Activated T-cell treated with anti-CD3 and anti-CD28 coated beads, Interleukin-2, amount 50 U/mL, for 24 hours (primary cell): Measurements from ENCODE around the gene PLCB4.

Source experiments
- DNase-seq: peaks from one replicate; pipeline ENCODE4 v3.0.0-alpha.2; 2020
- H3K27ac Mint-ChIP-seq: 2 replicates; pipeline ENCODE4 v1.8.0; 2020; ENCODE audit warnings: mild to moderate bottlenecking, mixed read lengths
- H3K27me3 Mint-ChIP-seq: 2 replicates; pipeline ENCODE4 v1.8.0; 2020; ENCODE audit warnings: mixed read lengths
- H3K36me3 Mint-ChIP-seq: 2 replicates; pipeline ENCODE4 v1.8.0; 2020; ENCODE audit warnings: low read depth, mixed read lengths
- H3K4me1 Mint-ChIP-seq: 2 replicates; pipeline ENCODE4 v1.8.0; 2020; ENCODE audit warnings: low read depth, mixed read lengths
- H3K4me3 Mint-ChIP-seq: 2 replicates; pipeline ENCODE4 v1.8.0; 2020; ENCODE audit warnings: mild to moderate bottlenecking, moderate library complexity, mixed read lengths
- H3K9me3 Mint-ChIP-seq: 2 replicates; pipeline ENCODE4 v1.8.0; 2020; ENCODE audit warnings: mixed read lengths

The PLCB4 gene

GRCh38 chr20:9134346-9134745, 65.5 kb downstream of the PLCB4 start:
- H3K36me3 Mint-ChIP-seq = no peaks in the 10 kb centered on the region
- H3K4me1 Mint-ChIP-seq = no peaks in the 10 kb centered on the region
- no peak overlapping the region for H3K4me3 Mint-ChIP-seq
- peaks cover 8% of the 10 kb centered on the region for H3K9me3 Mint-ChIP-seq
- H3K27me3 Mint-ChIP-seq = no peaks in the 10 kb centered on the region
- H3K27ac Mint-ChIP-seq = no peak overlapping the region
- no peak for DNase-seq

DNA sequence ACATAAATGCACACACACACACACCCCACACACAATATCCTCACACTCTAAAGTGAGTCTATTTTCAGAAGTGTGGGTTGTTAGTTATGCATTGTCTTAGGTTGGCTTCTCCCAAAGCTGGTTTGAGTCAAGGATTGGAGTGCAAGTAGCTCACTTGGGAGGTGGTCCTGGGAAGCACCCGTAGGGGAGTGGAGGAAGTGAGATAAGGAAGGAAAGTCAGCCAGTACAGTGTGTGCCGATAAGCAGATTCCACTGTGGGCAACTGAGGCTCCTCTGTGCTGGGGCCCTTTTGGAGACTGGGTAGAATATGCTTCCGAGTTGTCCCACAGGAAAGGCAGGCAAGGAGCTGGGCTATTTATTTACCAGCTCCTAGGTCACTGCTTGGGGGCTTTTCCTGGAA, 67.2 kb downstream of the PLCB4 start:
- Mint-ChIP-seq H3K36me3 (no peaks in the 10 kb centered on the region), H3K4me1 (no peaks in the 10 kb centered on the region), H3K27ac (no peak overlapping the region), H3K27me3 (no peaks in the 10 kb centered on the region), H3K4me3 (no peak overlapping the region), H3K9me3 (peaks cover 14% of the 10 kb centered on the region)
- no peak for DNase-seq

DNA sequence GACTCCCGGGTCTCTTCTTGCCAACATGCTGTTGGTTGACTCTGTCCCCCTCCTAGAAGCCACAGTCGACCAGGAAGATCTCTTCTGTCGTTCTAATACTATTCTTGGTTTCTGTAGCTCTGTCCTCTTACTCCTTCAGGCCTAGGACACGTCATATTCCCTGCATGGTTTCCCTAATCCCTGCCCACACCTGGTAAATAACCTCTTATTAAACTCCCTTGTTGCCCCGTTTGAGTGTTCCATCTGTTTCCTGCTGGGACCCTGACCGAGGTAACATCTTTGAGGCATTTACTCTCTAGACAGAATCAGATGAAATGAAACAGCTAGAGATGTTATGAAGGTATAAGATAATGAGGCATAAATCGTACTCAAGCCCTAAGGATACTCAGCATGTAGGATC, 68.1 kb downstream of the PLCB4 start:
- Mint-ChIP-seq H3K4me3 (no peak overlapping the region), H3K27me3 (no peaks in the 10 kb centered on the region), H3K36me3 (no peaks in the 10 kb centered on the region), H3K9me3 (peaks cover 14% of the 10 kb centered on the region), H3K27ac (no peak overlapping the region), H3K4me1 (no peaks in the 10 kb centered on the region)
- DNase-seq = no peak

GRCh38 chr20:9139106-9139833, 70.4 kb downstream of the PLCB4 start:
- Mint-ChIP-seq H3K9me3 (peaks cover 13% of the 10 kb centered on the region), H3K27me3 (no peaks in the 10 kb centered on the region), H3K27ac (no peak overlapping the region)

DNA sequence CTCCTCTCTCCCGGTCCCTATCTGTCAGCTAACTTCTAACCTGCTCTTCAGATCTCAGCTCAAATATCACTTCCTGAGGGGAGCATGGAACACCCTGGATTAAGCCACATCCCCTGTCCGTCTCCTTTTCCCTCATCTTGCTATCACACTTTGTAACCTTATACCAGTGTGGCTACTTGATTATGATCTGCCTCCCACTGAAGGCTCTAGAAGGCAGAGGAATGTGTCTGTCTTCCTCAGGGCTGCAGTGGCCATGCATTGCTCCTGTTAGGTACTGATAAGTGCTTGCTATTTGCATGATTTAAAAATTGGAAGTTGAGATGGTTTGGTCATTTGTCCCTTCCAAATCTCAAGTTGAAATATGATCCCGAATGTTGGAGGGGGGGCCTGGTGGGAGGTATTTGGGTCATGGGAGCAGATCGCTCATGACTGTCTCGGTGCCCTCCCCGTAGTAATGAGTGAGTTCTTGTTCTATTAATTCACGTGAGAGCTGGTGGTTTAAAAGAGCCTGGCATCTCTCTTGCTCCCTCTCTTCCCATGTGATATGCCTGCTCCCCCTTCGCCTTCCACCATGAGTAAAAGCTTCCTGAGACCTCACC, 71.4 kb downstream of the PLCB4 start:
- H3K36me3 Mint-ChIP-seq = no peaks in the 10 kb centered on the region
- H3K4me3 Mint-ChIP-seq = no peak overlapping the region

More at GRCh38 chr20:9139106-9139833, 70.4 kb downstream of the PLCB4 start:
- H3K36me3 Mint-ChIP-seq = no peaks in the 10 kb centered on the region
- no peaks in the 10 kb centered on the region for H3K4me1 Mint-ChIP-seq
- no peak for DNase-seq
- H3K4me3 Mint-ChIP-seq = no peak overlapping the region

DNA sequence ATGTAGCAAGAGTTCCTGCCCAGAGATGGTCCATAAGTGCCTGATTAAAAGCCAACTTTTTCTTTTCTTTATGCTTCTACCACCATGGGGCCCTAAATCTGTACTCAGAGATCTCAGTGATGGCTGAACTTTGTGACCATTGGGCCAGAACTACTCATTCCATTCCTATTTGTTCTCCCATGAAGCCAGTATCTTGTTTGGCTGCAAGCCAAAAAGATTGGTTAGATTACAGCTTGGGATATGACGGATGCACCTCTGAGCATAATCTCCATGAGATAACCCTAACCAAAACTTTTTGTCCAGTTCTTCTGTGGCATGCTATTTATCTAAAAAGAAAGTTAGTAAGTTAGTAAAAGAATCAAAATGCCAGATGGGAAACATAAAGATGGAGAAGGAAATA, 72.2 kb downstream of the PLCB4 start:
- Mint-ChIP-seq H3K4me1 (no peaks in the 10 kb centered on the region), H3K4me3 (no peak overlapping the region)
- DNase-seq = no peak

More for the DNA sequence above, 71.4 kb downstream of the PLCB4 start:
- no peaks in the 10 kb centered on the region for H3K4me1 Mint-ChIP-seq
- DNase-seq = no peak
- no peak overlapping the region for H3K27ac Mint-ChIP-seq
- no peaks in the 10 kb centered on the region for H3K27me3 Mint-ChIP-seq
- peaks cover 13% of the 10 kb centered on the region for H3K9me3 Mint-ChIP-seq

GRCh38 chr20:9141921-9142320, 73.0 kb downstream of the PLCB4 start:
- Mint-ChIP-seq H3K27me3 (no peaks in the 10 kb centered on the region), H3K9me3 (peaks cover 19% of the 10 kb centered on the region), H3K36me3 (no peaks in the 10 kb centered on the region), H3K4me1 (no peaks in the 10 kb centered on the region), H3K27ac (no peak overlapping the region), H3K4me3 (no peak overlapping the region)
- DNase-seq = no peak

More for the DNA sequence above, 72.2 kb downstream of the PLCB4 start:
- Mint-ChIP-seq H3K27ac (no peak overlapping the region), H3K27me3 (no peaks in the 10 kb centered on the region), H3K9me3 (peaks cover 17% of the 10 kb centered on the region), H3K36me3 (no peaks in the 10 kb centered on the region)

- H3K4me1 Mint-ChIP-seq = no peaks in the 10 kb centered on the region
- DNase-seq = no peak
- no peaks in the 10 kb centered on the region for H3K36me3 Mint-ChIP-seq
- H3K27ac Mint-ChIP-seq = no peak overlapping the region
- H3K4me3 Mint-ChIP-seq = no peak overlapping the region
- no peaks in the 10 kb centered on the region for H3K27me3 Mint-ChIP-seq
- H3K9me3 Mint-ChIP-seq = peaks cover 19% of the 10 kb centered on the region
Observed at GRCh38 chr20:9142809-9143208, 73.9 kb downstream of the PLCB4 start.

DNA sequence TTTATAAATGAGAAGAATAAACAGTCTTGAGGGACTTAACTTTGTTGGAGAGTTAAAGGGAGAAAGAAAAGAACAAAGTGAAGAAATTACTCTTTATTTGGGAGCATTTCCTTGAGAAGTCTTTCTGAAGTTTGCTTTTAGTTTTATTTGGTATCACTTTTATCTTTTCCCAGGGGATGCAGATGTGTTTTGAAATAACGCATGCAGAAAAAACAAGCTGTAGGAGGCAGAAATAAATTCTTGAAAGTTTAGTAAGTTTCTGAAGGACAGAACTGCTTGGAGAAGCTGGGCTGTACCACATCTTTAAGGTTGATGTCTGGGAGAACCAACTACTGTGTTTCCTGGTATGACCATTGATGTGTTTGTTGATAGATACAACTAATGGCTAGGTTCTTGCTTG, 75.0 kb downstream of the PLCB4 start:
- H3K4me1 Mint-ChIP-seq = no peaks in the 10 kb centered on the region
- no peaks in the 10 kb centered on the region for H3K36me3 Mint-ChIP-seq
- H3K27ac Mint-ChIP-seq = no peak overlapping the region
- no peaks in the 10 kb centered on the region for H3K27me3 Mint-ChIP-seq
- H3K4me3 Mint-ChIP-seq = no peak overlapping the region
- H3K9me3 Mint-ChIP-seq = peaks cover 19% of the 10 kb centered on the region
- no peak for DNase-seq

DNA sequence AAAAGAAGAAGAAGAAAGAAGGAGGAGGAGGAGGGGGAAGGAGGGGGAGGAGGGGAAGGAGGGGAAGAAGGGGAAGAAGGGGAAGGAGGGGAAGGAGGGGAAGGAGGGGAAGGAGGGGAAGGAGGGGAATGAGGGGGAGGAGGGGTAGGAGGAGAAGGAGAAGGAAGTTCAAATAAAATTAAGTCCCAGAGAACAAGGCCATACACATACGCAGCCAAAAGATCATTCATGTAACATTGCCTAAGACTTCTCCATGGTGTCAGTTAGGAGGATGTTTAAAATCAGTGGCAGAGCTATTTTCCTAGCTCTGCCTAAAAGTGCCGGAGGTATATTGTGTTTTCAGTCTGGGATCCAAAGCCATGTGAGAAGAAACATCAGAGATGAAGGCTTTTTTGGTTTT, 75.8 kb downstream of the PLCB4 start:
- H3K4me1 Mint-ChIP-seq = no peaks in the 10 kb centered on the region
- no peak for DNase-seq
- no peak overlapping the region for H3K4me3 Mint-ChIP-seq
- no peaks in the 10 kb centered on the region for H3K27me3 Mint-ChIP-seq
- H3K36me3 Mint-ChIP-seq = no peaks in the 10 kb centered on the region
- H3K9me3 Mint-ChIP-seq = peaks cover 19% of the 10 kb centered on the region
- H3K27ac Mint-ChIP-seq = no peak overlapping the region

DNA sequence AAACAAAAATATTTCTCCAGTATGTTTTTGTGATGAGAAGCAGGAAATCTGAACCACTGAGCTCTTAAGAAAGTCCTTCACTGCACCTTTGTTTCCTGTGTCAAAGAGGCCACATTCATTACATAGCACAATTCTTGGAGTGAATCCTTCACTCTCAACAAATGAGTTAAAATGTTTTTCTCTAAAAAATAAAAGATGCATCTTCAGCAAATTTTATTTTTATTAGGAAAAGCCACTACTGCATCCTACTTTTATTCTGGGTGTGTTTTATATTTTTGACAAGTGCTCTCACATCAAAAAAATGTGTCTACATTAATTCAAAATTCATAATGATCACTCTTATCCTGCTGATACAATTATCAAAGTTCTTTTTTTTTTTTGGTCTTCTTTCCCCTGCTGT, 76.3 kb downstream of the PLCB4 start:
- Mint-ChIP-seq H3K36me3 (no peaks in the 10 kb centered on the region), H3K4me3 (no peak overlapping the region), H3K9me3 (peaks cover 17% of the 10 kb centered on the region), H3K4me1 (no peaks in the 10 kb centered on the region), H3K27me3 (no peaks in the 10 kb centered on the region), H3K27ac (no peak overlapping the region)
- no peak for DNase-seq

DNA sequence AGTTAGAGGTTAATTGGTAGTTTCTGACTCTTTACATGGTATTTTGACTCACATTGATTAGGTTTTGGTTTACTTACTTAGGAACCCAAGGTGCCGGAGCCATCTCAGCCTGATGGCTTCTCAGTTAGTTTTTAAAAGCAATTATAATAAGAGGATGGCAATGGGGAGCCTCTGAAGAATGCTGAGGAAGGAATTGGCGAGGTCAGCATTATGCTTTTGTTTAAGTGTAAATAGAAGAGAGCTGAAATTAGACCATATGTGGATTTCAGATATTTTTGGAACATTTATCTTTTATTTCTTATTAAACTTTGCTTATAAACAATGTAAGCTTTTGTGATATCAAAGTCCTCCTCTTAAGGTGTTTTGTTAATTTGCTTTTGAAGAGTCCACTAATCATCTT, 77.8 kb downstream of the PLCB4 start:
- H3K27me3 Mint-ChIP-seq = no peaks in the 10 kb centered on the region
- no peak overlapping the region for H3K27ac Mint-ChIP-seq
- H3K4me3 Mint-ChIP-seq = no peak overlapping the region
- H3K36me3 Mint-ChIP-seq = no peaks in the 10 kb centered on the region
- DNase-seq = no peak
- no peaks in the 10 kb centered on the region for H3K4me1 Mint-ChIP-seq
- H3K9me3 Mint-ChIP-seq = peaks cover 17% of the 10 kb centered on the region

- no peak for DNase-seq
- H3K9me3 Mint-ChIP-seq = peaks cover 19% of the 10 kb centered on the region
- no peak overlapping the region for H3K4me3 Mint-ChIP-seq
- no peaks in the 10 kb centered on the region for H3K36me3 Mint-ChIP-seq
- H3K27ac Mint-ChIP-seq = no peak overlapping the region
- H3K4me1 Mint-ChIP-seq = no peaks in the 10 kb centered on the region
- no peaks in the 10 kb centered on the region for H3K27me3 Mint-ChIP-seq
Observed at GRCh38 chr20:9147547-9148024, 78.7 kb downstream of the PLCB4 start.

DNA sequence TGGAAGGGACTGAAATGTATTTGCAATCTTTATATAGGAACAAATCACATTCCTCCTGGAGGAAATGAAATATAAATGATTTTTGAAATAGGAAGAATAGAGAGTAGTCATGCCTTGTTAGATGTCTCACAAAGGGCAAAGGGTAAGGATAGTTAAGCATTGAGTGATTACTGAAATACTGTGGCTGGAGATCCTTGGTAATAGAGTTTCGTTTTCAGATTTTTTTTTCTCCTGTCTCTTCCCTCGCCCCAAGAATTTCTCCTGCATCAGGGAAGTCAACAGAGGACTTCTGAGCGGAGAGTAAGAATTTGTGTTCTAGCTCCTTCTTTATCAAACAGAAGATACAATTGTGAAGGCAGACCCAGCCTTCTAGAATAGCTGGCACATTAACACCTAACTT, 79.4 kb downstream of the PLCB4 start:
- no peak for DNase-seq
- Mint-ChIP-seq H3K9me3 (peaks cover 18% of the 10 kb centered on the region), H3K36me3 (no peaks in the 10 kb centered on the region), H3K27me3 (no peaks in the 10 kb centered on the region), H3K27ac (no peak overlapping the region), H3K4me1 (no peaks in the 10 kb centered on the region), H3K4me3 (no peak overlapping the region)

GRCh38 chr20:9149087-9149486, 80.2 kb downstream of the PLCB4 start:
- no peak overlapping the region for H3K4me3 Mint-ChIP-seq
- no peaks in the 10 kb centered on the region for H3K27me3 Mint-ChIP-seq
- no peaks in the 10 kb centered on the region for H3K4me1 Mint-ChIP-seq
- H3K36me3 Mint-ChIP-seq = no peaks in the 10 kb centered on the region
- no peak for DNase-seq
- no peak overlapping the region for H3K27ac Mint-ChIP-seq
- peaks cover 25% of the 10 kb centered on the region for H3K9me3 Mint-ChIP-seq
